A549 treated with CpdA at 1 μM for 4 hours (cell line): ENCODE data around the gene CCND3. TPM values are rescaled to one million over a fixed set of nuclear protein-coding genes. Genes with fewer than 3 reads are reported as not detected.

Source experiments
- total RNA-seq: library from RNA; stranded (reverse); fragments of 200-300 nt; extraction: Qiagen RNA extraction; gene quantifications from 5 replicates; pipeline ENCODE4 v1.2.3, GENCODE V29; 2022; ENCODE audit warnings: low read depth

The CCND3 gene
- total RNA-seq: 121 to 200 TPM (median 182 TPM) in 5 replicates

DNA sequence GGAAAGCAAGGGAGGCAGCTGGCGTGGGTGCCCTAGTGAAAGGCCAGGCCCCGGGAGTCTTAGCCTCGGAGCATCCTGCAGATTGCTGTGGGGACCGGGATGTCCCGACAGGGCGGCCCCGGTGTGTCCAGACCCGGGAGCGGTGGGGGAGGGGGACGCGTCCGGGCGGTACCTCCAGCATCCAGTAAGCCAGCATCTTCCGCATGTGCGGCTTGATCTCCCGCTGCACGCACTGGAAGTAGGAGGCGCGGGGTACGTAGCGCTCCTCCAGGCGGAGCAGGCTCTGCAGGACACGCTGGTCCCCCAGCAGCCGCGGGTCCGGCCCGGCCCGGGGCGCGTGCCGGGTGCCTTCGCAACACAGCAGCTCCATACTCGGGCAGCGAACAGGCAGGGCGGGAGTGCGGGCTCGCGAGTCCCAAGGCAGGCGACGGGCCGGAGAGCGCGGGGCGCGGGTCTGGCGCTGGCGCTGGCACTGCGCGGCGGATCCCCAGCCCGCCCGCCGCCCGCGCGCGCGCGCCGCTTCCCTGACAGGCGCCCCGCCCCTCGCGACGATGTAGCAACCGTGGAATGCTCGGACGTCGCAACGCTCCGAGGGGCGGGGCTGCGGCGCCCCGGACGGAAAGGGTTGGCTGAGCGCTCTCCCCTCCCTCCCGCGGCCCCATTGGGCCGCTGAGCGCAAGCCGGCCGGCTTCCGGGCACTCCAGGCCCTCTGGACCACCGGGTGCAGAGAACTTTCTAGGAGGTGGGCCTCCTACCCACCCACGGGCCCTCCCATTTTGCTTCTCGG is at the start of gene CCND3:
CCND3 (minus strand) TSS at position 529 of the 787 bp plus-strand sequence; CDS start at position 370, 159 bp downstream.

DNA sequence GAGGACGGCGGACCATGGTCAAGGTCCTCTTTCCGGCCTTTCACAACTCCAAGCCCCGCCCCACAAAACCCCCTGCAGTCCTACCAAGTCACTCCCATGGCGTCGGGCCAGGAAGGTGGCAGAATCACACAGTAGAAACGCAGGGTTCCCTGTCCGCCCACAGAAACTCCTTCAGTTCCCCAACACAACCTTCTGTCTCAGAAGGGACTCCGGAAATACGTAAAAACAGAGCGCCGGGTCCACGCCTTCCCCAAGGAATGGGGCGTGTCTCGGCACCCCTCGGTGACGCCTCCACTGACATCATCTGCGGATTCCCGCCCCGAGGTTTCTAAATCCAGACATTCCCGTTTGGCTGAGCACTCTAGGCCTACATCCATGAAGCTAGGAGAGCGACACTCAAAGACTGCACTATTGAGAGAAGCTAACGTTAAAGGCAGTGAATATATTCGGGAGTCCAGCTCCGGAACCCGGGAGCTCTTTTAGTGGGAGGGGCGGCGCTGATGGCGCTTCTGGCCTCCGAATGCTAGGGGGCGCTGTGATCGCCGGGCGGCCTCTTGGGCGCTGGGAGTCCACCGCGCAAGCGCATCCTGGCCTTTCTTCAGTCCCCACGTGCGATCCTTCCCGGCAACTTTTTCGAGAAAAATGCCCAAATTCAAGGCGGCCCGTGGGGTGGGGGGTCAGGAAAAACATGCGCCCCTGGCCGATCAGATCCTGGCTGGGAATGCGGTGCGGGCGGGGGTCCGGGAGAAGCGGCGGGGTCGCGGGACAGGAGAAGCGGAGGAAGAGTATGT is 20.5 kb downstream of the CCND3 start, which contains the start of the genes BYSL and MED20:
BYSL (plus strand) TSS at position 579 of the 791 bp plus-strand sequence; CDS start at position 643, 64 bp downstream.
MED20 (minus strand) TSS at position 219 of the 791 bp plus-strand sequence; CDS start at position 98, 121 bp downstream.

DNA sequence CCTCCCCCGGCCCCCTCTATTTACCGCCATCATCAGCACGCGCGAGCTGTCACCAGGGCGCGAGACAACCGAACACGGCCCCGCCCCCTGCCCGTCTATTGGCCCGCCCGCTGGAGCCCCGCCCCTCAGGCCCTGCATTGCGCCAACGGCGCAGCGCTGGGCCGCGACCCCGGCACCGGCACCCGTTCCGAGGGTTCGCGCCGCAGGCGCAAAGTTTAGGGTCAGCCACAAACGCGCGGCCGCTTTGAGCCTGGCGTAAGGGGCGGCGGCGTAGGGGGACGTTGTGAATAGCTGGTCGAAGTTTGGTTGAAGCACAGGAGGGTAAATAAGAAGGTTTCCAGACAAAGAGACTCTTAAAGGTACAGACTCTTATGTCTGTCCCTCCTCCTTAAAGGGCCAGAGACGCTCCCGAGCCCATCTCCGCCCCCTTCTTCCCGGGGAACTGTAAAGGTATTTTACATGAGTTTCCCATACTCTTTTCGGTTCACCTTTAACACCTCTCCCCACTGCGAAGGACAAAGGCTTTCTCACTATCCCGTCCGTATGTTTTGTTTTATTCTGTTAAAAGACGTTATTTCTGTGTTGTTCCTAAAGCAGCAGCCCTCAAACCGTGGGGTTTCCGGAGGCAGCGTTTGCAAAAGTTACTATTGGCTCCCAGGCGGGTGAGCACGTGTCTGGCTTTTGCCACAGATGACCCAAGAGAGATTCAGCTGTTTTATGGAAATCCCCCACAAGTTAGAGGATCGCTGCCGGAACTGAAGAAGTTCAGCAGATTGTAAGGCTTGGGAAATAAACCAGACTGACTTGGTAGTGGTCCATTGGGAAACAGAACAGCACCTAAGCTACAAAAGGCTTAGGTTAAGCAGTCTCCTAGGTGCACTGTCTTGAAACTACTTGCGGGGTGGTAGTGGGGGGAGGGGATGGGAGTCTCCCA is 46.0 kb downstream of the CCND3 start, which contains the start of gene USP49:
USP49 (minus strand) TSS at position 76 of the 934 bp plus-strand sequence. CDS start 88,392 bp downstream, outside the sequence.

Other genes with a start within 250 kb of the CCND3 start
- 4.6 to 7.3 TPM (median 5.8 TPM) in 5 replicates for gene TFEB, start 206.2 kb downstream of the CCND3 start, total RNA-seq
- not detected in 5 replicates for gene PGC, start 194.4 kb downstream of the CCND3 start, total RNA-seq
- 2.0 to 2.9 TPM (median 2.4 TPM) in 5 replicates for gene FRS3, start 161.9 kb downstream of the CCND3 start, total RNA-seq
- 0.44 to 1.6 TPM (median 0.71 TPM) in 5 replicates for gene PRICKLE4, start 161.0 kb downstream of the CCND3 start, total RNA-seq
- 286 to 319 TPM (median 299 TPM) in 5 replicates for gene TOMM6, start 154.1 kb downstream of the CCND3 start, total RNA-seq
- gene USP49, start 46.4 kb downstream of the CCND3 start, total RNA-seq: 1.1 to 1.7 TPM (median 1.4 TPM) in 5 replicates
- 13.3 to 16.1 TPM (median 14.9 TPM) in 5 replicates for gene MED20, start 20.7 kb downstream of the CCND3 start, total RNA-seq
- gene BYSL, start 20.3 kb downstream of the CCND3 start, total RNA-seq: 36.5 to 51.2 TPM (median 43.4 TPM) in 5 replicates
- gene TAF8, start 108.7 kb upstream of the CCND3 start, total RNA-seq: 11.5 to 14.4 TPM (median 12.5 TPM) in 5 replicates
- 1.1 to 1.8 TPM (median 1.7 TPM) in 5 replicates for gene C6orf132, start 200.8 kb upstream of the CCND3 start, total RNA-seq
- gene GUCA1A, start 231.6 kb upstream of the CCND3 start, total RNA-seq: not detected in 5 replicates